UCSD-AML1 (cell line): ENCODE results near the gene IL1RAPL1.

Experiments used
- DNase-seq: peaks from one replicate; lab custom pipeline; 2025; ENCODE audit not compliant: unreplicated experiment; lab: John Stamatoyannopoulos, UW

IL1RAPL1 gene

DNA sequence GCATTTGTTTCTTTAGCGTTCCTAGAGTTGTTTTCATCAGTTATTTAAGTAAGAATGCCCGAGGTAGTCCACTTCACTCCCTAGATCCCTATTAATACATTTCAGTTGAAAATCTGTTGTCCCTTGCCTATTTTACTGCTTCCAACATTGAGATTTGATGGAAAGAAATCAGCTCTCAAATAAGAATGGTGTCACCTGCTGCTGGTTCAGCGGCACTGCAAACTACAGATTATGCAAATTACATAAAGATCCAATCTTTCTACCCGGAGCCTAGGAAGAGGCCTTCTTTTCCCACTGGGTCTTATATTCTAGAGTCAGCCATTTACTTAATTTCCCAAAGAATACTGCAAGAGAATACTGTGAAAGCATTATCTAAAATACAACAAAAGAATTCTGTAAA is 1030.5 kb downstream of the IL1RAPL1 start:
- no peak for DNase-seq

DNA sequence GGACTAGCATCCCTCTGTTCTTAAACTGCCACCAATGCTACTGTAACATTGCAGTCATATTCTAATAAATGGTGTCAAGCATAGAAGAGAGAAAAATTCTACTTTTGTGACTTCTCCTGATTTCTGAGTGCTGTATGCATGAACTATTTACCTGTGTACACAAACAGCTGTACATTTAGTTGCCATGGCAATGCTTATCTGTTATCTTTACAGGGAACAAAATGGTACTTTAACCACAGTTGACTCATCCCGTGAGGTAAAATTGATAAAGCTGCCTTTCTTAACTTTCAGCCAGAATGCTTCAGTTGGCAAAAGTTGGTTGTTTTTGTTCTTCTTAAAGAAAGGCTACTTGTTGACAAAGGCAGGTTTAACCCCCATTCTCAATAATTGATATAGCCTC is 1040.6 kb downstream of the IL1RAPL1 start:
- DNase-seq, result no peak

DNA sequence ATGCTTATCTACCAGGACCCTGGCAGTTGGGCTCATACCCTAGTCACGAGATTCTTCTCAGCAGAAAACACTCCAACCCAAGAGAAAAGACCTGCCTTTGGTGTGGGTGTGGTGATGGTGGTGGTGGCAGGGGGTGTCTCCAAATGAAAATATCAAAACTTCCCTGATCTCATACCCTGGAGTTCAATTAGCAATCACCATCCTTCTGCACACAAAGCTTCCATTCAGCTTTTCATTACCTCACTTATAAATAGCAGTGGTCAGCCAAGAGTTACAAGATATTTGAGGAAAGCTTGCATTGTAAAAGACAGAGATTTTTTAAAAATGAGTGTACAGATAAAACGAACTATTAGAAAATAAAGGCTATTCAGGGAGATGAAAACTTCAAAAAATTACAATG is 1047.3 kb downstream of the IL1RAPL1 start:
- DNase-seq, result no peak

DNA sequence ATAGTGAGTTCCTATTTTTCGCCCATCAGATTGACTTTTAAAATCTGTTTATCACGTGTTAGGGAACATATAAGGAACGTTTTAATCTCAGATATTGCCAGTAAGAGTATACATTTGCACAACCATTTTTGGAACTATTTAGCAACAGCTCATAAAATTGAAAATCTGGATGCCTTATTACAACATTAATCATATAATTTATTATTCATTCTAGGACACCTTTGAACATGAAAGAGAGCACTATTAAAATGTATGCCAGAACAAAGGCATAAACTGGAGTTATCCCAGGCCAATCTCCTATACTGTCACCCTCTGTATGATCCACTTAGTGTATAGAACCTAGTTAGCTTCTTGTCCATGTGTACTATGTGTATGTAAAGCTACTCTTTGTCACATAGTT is 1049.1 kb downstream of the IL1RAPL1 start:
- no peak for DNase-seq

DNA sequence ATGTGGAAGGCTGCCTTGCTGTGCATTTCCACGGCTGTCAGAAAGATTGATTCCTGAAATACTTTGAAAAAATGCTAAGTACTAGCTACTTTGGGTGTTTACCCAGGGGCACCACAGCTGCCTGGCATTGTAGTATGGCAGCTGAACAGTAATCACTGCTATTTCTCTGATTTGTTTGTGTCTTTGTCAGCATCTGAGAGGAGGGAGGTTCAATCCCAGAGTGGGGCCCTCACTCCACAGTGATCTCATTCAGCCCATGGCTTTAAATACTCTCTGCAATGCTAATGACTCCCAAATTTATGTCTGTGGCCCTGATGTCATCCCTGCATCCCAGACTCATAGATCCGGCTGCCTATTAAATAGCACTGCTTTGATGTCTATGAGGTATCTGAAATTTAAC is 1052.9 kb downstream of the IL1RAPL1 start:
- no peak for DNase-seq

DNA sequence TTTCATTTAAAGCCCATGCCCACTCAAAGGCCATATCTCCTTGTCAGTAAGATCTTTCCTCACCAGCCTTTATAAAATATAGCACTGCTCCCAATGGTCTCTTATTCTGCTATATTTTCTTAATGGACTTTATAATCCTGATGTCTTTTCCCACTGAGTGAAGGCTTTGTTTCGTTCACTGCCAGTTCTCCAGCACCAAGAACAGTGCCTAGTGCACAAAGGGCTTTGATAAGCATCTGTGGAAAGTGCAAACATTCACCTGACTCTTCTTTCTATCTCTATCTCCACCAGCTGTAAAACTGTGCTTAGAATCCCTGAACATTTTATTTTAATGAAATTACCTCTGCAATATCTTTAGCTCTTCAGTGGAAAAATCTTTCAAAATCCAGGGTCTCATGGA is 1054.2 kb downstream of the IL1RAPL1 start:
- no peak for DNase-seq

DNA sequence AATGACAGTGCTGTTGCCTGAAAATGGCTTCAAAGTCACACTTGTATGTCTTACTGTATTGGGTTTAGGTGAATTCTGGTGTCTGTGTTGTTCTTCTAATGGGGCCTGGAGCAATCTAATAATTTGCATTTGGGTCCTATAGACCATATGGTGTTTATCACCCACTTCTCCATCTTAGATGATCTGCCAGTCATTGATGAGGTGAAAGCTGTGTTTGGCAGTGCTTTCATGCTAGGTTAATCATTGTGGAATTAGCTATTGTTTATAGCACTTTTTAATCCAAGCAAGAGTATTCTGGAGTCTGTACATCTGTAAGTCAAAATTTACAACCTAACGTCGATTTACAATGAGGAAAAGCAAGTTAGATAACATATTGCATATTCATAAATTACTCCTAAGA is 1055.9 kb downstream of the IL1RAPL1 start:
- DNase-seq, result no peak

DNA sequence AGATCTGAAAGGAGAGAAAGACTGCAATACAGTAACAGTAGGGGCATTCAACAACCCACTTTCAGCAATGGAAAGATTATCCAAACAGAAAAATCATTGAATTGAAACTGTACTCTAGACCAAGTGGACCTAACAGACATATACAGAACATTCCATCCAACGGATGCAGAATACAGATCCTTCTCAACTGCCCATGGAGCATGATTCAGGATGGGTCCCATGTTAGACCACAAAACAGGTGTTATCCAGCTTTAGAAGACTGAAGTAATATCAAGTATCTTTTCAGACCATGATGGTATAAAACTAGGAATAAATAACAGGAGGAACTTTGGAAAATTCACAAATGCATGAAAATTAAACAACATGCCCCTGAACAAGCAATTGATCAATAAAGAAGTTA is 1060.9 kb downstream of the IL1RAPL1 start:
- no peak for DNase-seq

DNA sequence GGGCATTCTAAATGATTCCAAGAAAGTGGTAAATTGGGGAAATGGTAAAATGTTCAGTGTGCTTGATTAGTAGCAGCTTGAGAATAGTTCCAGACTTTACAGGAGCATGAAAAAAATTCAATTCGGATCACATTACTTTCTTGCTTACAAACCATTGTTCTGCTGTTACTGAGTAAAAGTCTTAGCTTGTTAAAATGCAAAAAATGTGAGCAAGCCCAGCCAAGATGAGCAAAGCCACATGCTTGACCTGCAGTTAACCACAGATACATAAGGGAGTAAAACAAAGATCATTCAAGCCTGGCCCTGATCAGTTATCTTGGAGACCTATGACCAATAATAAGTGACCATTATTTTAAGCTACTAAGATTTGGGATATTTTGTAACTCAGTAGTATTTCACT is 1065.2 kb downstream of the IL1RAPL1 start:
- DNase-seq, result no peak

DNA sequence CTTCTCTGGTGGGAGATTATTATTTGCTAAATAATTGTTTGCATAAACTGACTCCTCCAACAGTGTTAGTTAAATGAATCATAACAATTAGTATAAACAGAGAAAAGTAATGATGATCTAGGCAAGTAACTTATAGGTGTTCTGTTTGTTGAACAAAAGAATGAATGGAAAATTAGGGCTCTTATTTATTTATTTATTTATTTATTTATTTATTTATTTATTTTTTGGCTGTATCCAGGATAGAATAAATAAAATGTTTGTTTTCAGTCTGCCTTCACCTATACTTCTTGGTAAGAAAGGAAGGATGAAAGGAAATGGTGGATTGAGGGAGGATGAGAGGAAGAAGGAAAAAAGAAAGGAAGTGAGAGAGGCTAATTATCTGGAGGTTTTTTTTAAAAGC is 1066.5 kb downstream of the IL1RAPL1 start:
- DNase-seq, result no peak

DNA sequence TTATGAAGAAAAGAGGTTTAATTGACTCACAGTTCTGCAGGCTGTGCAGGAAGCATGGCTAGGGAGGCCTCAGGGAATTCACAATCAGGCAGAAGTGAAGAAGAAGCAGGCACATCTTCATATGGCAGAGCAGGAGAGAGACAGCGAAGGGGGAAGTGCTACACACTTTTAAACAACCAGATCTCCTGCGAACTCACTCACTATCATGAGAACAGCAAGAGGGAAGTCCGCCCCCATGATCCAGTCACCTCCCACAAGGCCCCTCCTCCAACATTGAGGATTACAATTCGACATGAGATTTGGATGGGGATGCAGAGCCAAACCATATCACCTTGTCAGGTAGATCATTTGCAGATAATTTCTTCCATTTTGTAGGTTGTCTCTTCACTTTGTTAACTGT is 1072.7 kb downstream of the IL1RAPL1 start:
- DNase-seq, result no peak

DNA sequence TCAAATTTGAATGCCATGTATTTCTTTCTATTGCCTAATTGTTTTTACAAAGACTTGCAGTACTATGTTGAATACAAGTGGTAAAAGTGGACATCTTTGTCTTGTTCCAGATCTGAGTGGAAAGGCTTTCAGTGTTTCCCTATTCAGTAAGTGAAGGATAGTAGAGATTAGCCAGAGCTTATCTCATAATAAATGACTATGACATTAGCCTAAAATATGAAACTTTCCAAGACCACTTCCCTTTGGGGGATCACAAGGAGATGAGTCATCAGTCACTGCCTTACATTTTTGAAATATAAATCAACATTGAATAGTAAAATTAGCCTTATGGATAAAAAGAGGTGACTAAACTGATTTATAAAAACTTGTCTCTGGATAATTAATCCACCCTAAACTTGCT is 1074.0 kb downstream of the IL1RAPL1 start:
- no peak for DNase-seq

DNA sequence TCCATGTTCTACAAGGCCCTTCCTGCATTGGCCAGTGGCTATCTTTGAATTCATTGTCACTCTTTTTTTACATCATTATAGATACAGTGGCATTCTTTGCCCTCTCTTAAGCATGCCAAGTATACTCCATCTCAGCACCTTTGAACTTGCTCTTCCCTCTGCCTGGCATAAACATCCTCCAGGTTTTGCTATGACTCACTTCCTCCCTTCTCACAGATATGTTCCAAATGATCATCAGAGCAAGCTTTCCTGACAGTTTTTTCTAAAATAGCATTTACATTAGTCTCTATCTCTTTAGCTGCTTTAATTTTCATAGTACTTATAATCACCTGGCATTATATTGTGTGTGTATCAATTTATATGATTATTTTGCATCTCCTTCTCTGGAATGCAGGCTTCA is 1074.9 kb downstream of the IL1RAPL1 start:
- DNase-seq, result no peak

DNA sequence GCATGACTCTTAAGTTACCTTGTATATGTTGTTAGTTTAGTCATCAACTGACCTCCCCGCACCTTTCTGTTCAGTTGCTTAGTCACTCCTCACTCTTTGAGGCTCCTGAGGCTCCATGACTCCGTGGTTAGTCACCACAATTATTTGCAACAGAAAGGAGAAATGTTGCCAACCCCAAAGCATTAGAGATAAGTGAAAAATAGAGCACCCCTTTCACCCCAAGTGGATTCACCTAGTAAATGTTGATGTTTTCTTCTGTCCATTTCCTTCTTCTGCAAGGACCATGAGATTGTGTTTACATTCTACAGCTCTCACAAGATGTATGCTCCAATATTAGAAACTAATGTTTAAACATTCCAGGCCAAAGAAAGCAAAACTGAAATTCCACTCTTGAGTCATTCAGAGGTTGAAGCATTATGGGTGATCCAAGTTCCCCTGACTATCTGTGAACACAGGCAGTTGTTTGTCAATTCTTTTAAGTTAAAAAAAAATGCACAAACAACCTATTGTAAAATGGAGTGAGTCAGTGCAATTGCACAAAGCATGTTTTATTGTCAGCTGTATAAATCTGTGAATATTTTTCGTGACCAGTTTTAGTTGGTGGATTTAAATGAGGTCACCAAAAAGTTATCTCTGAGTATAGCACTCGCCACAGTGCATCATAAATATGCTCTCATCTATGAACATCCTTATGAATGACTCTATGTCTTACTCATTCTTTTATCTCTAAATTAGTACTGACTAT is 1075.7 kb downstream of the IL1RAPL1 start:
- no peak for DNase-seq

DNA sequence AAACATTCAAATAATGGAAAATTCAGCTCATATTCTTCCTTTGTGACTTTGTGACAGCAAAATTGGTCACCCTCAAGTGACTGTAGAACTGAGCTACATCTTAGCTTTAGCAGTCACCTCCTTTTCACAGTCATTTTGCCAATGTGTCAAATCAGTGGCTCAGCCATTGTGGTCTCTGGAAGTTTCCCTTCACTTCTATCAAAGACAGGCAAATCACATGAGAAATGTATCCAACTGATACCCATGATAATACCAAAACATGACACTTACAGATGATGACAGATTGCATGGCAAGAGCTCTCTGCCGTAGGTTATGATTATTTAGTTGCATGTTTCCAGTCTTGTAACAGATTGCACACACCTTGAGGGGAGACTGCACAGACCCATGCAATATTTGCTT is 1078.3 kb downstream of the IL1RAPL1 start:
- no peak for DNase-seq

DNA sequence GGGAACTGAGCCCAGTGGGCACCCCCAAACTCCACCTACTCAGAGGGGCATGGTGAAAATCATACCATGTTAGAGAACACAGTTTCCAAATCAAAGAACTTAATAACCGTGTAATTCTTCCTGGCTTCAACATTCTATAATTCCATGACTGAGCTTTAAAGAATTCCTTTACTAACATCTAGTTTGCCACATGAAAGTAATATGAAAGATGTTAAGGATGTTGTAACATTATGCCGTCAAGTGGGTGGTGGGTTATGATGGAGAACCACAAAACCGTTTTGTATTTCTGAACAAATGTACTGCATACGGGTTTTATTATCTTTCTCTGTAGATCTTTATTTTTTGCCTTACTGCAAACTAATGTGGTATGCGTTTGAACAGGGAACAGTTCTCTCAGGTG is 1079.1 kb downstream of the IL1RAPL1 start:
- no peak for DNase-seq

DNA sequence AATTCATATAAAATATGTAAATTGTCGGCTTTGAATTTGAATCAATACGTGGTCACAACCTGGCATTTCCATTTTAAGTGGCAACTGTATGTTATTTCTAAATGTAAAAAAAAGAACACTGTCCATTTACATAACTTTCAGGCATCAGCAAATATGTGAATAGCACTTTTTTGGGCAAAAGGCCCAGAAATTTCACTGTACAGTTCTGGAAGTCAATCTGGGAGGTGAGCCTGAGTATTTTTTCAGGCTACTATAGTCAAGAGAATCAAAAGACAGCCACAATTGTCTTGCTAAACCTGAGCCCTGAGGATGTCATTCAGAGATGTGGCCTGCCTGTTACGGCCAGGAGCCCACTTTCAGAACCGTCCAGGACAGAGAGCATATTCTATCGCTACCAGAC is 1084.2 kb downstream of the IL1RAPL1 start:
- DNase-seq, result no peak

DNA sequence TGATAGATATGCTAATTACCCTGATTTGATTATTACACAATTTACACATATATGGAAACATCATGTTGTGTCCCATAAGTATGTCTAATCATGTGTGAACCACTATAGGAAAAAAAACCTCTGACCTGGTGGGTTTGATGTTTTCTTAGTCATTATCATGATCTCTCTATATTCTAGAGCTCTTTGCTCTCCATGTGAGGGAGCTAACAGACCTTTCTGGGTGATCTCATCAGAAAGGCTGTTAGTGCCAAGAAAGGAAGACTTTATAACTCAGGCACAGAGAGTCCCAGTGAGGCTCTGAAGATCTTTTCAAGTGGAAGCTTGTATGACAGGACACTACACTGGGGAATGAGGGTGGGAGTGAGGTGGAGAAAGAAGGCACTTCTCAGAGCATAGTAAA is 1100.4 kb downstream of the IL1RAPL1 start:
- no peak for DNase-seq

DNA sequence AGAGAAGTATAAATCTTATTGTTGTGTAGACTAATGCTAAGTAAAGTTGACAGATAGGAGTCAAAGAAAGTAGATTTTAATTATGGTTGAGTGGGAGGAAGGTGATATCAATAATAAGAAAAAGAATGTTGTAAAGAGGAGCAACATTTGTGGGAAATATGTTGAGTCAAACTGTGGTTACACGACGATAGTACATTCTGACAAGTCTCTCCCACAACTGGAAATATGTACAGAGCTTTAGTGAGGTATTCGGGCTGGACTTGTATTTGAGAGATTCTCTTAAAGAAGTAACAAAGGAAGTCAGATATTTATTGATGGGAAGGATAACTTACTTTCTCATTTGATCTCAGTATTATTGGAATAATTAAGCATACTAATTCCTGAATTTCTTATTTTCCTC is 1102.8 kb downstream of the IL1RAPL1 start:
- DNase-seq, result no peak

DNA sequence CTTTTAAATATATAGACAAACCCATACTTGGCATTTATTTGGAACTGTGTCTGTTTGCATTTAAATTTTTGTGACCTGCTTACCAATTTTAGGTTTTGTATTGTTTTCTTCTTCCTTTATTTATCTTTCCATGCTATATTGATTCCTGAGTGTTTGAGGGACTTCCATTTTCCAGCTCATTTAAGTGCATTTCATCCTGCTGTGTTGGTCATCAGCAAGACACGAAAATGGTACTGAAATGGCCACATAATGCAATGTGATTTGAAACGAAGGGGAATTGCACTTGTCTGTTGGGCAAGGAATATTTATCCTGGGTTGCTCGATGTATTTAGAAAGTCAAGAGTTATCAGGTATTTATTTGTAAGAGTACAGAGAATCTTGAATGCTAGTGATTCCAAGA is 1103.8 kb downstream of the IL1RAPL1 start:
- DNase-seq, result no peak

DNA sequence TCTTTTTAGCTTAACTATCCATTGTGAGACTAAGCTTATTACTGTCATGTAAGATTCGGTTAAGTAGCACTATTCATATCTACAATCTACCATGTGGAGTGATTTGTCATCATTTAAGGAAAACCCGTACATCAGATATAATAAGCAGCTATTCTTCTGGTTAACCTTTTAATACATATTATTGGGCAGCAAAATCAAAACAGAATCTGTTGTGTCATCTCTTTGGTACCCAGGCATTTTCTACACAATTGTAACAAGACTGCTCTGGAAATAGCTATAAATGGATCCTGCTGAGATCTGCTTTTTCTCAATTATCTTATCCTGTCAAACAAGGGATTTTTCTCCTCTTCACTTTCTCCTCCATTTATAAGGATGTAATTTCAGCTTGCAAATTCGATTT is 1106.7 kb downstream of the IL1RAPL1 start:
- no peak for DNase-seq

DNA sequence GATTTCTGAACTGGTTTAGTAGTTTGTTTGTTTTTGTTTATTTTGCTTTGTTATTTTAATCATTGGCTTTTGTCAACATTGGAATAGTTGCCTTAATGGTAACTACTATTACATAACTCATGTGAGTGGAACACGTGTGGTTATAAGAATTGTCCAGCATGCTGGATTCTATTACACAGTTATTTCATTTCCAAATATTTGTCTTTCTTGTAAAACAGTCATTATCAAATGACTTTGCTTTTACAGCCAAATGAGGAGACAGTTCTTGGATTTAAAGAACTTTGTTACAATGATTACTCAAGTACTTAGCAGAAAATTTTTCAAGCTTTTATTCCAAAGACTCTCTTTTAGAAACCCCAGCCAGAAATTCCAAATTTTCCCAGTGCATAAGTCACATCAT is 1112.0 kb downstream of the IL1RAPL1 start:
- no peak for DNase-seq

DNA sequence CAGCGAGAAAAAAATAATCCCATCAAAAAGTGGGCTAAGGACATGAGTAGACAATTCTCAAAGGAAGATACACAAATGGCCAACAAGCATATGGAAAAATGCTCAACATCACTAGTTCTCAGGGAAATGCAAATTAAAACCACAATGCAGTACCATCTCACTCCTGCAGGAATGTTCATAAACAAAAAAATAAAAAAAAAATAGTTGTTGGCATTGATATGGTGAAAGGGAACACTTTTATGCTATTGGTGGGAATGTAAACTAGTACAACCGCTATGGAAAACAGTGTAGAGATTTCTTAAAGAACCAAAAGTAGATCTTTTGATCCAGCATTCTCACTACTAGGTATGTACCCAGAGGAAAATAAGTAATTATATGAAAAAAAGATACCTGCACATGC is 1119.8 kb downstream of the IL1RAPL1 start:
- no peak for DNase-seq

DNA sequence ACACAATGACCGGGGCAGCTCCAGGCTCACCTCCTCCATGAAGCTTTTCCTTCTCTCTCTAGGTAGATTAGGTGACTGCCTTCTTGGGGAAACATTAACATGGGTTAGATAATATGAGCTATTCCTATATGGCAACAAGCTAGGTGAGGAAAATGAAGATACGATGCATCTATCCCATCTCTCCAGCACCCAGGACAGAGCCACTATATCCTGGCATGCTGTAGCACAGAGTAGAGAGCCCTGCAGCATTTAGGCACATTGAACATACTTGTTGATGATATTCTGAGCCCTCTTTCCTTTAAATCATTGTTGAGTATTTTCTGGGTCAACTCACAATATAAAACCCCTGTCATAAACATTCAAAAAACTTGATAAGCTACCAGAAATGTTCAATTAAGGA is 1133.9 kb downstream of the IL1RAPL1 start:
- no peak for DNase-seq
